Thyroid gland (tissue), 4 donors: ENCODE data around the gene MDFI. TPM values are rescaled to one million over a fixed set of nuclear protein-coding genes. Genes with fewer than 3 reads are reported as not detected.

Source experiments
- DNase-seq, 2 donors: peaks; one replicate each; pipeline ENCODE4 v3.0.0-alpha.2; 2019
- H3K27ac ChIP-seq, 3 donors: fragments of 200-600 bp; sonication (generic); 1 replicate in 2 of 3; 2 replicates in 1 of 3; pipeline ENCODE4 v1.5.1; 2016 to 2019; ENCODE audit warnings: mild to moderate bottlenecking in 1 of 3, moderate library complexity in 1 of 3
- H3K27me3 ChIP-seq: fragments of 200-600 bp; sonication (generic); one replicate; pipeline ENCODE4 v1.5.1; 2019
- H3K36me3 ChIP-seq, 2 donors: fragments of 200-600 bp; sonication (generic); one replicate each; pipeline ENCODE4 v1.5.1; 2016 to 2019
- H3K4me1 ChIP-seq, 2 donors: fragments of 200-600 bp; sonication (generic); one replicate each; pipeline ENCODE4 v1.5.1; 2017 to 2019
- H3K4me3 ChIP-seq, 3 donors: fragments of 200-600 bp; sonication (generic); replicated peaks in 1 of 3; 1 replicate in 2 of 3; 2 replicates in 1 of 3; pipeline ENCODE4 v1.5.1; 2016; ENCODE audit warnings: mild to moderate bottlenecking in 1 of 3
- H3K9me3 ChIP-seq: fragments of 200-600 bp; sonication (generic); one replicate; pipeline ENCODE4 v1.5.1; 2017
- POLR2A ChIP-seq, 2 donors: fragments of 450-650 bp; IDR thresholded peaks; one replicate each; pipeline ENCODE4 v1.6.1; 2017; ENCODE audit warnings: antibody characterized with exemption in 2 of 2, mild to moderate bottlenecking in 2 of 2, moderate library complexity in 1 of 2
- WGBS, 2 donors: methylation state at CpG; one replicate each; pipeline ENCODE4 v1.1.5; 2017; 5-methylcytosine and 5-hydroxymethylcytosine counted together
- intact Hi-C: fragments of 100-400 bp; cut with DNase I; formaldehyde crosslinking; loops from one replicate; pipeline ENCODE4 v1.15.1; 2023
- total RNA-seq, 4 donors: library from RNA; depleted of rRNA; stranded (reverse); fragments of >200 nt; gene quantifications; one replicate each; pipeline ENCODE4 v1.2.3, GENCODE V29; 2016
- TF ChIP-seq, protein P1 (sequence below), 6 experiments: fragments of 200-600 bp in 3 of 6; fragments of 450-650 bp in 3 of 6; sonication (generic) in 3 of 6; IDR thresholded peaks; one replicate each; pipeline ENCODE4 v1.5.1; 2016 to 2019; ENCODE audit warnings: antibody characterized with exemption in 6 of 6, mild to moderate bottlenecking in 2 of 6, inconsistent platforms in 1 of 6, moderate library complexity in 1 of 6

Gene MDFI
- total RNA-seq, 4 donors from 2014 or later, result 2.9 to 9.3 (median 6.5) TPM

DNA sequence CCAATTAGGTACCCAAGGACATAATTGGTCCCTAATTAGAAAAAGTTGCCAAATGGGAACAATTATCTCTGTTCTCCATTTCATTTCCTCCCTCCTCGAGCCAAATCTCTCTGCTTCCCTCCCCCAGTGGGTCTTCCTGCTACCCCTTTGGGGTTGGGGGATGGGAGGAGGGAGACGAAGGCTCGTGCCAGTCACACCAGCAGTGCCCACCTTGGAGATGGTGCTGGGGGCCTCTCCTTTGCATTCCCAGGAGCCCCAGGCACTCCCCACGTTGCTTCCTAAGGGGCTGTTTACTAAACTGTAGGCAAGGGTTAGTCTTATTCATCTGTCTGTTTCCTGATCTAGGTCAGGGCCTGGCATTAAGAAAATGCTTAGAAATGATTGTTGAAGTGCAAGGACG, 33.1 kb downstream of the MDFI start:
- WGBS, 2 donors, result 61 to 71% methylated on average over 5 of the region's 5 CpGs
- no peak for DNase-seq
- Histone ChIP-seq H3K9me3 (no peaks in the 10 kb centered on the region), H3K27me3 (no peaks in the 10 kb centered on the region), H3K36me3 (no peaks in the 10 kb centered on the region), H3K27ac (no peak overlapping the region), H3K4me1 (no peaks in the 10 kb centered on the region), H3K4me3 (no peak overlapping the region)
- intact Hi-C loops, result no loop called here
- no peak for TF ChIP-seq POLR2A (IDR thresholded peaks at IDR 0.05)
- TF ChIP-seq, protein P1, sequence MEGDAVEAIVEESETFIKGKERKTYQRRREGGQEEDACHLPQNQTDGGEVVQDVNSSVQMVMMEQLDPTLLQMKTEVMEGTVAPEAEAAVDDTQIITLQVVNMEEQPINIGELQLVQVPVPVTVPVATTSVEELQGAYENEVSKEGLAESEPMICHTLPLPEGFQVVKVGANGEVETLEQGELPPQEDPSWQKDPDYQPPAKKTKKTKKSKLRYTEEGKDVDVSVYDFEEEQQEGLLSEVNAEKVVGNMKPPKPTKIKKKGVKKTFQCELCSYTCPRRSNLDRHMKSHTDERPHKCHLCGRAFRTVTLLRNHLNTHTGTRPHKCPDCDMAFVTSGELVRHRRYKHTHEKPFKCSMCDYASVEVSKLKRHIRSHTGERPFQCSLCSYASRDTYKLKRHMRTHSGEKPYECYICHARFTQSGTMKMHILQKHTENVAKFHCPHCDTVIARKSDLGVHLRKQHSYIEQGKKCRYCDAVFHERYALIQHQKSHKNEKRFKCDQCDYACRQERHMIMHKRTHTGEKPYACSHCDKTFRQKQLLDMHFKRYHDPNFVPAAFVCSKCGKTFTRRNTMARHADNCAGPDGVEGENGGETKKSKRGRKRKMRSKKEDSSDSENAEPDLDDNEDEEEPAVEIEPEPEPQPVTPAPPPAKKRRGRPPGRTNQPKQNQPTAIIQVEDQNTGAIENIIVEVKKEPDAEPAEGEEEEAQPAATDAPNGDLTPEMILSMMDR (IDR thresholded peaks at IDR 0.05), result no peak

DNA sequence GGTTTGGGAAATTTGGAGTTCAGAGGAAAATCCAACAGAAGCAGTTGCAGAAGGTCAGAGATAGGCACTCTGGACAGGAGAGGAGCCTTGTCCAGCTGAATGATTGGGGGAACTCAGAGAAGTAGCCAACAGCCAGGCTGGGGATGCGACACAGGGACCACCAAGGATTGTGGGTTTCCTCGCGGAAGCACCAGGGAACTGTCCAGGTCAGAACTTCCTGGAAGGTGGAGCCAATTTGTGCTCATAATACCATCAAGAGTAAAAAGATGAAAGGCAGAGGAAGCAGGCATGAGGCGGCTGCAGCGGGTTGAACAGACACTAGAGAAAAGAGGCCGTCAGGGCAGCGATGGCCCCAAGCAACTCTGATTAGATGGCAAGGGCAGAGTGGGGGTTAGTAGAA, 33.7 kb downstream of the MDFI start:
- no peaks in the 10 kb centered on the region for H3K4me1 ChIP-seq
- no peaks in the 10 kb centered on the region for H3K9me3 ChIP-seq
- no peak overlapping the region for H3K27ac ChIP-seq
- intact Hi-C loops, result no loop called here
- TF ChIP-seq POLR2A (IDR thresholded peaks at IDR 0.05), result no peak
- no peaks in the 10 kb centered on the region for H3K27me3 ChIP-seq
- 69 to 86% methylated on average over 7 of the region's 7 CpGs for WGBS, 2 donors
- DNase-seq, result no peak
- no peak overlapping the region for H3K4me3 ChIP-seq
- no peaks in the 10 kb centered on the region for H3K36me3 ChIP-seq

DNA sequence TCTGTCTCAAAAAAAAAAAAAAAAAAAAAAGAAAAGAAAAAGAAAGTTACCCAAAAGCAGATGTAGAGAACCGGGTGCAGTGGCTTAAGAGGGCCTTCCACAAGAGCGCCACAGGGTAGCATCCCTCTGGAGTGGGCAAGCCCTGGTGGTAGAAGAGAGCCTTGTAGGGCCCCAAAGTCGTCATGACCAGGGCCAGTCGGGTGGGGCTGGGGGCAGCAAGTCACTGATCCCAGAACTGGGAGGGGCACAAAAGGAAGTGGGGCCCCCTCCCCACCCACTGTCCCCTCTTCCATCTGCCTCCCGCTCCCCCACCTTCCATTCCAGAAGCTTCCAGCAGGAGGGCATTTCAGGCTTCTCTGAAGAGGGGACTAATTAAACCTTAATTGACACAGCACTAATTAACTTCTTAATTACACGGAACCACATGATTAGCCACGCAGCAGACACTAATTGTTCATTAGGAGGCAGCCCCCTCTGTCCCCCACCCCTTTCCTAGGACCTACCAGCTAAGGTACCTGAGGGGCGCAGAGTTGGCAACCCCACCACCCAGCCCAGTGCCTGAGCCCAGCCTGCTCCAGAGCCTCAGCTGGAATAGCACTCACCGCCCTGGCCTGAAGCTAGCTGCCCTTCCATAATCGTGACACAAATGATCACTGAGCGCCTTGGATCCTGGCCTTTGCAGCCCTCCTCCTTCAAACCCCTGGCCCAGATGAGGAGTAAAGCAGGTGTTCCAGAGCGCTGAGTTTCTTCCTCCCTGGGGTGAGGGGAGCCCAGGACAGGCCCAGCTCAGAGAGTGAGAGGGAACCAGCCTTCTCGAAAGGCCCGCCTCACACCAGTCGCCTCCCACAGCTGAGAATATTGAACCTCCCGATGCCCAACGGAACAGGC, 34.8 kb downstream of the MDFI start:
- Histone ChIP-seq H3K4me3 (no peak overlapping the region), H3K36me3 (no peaks in the 10 kb centered on the region), H3K9me3 (no peaks in the 10 kb centered on the region), H3K27ac (no peak overlapping the region), H3K27me3 (no peaks in the 10 kb centered on the region), H3K4me1 (no peaks in the 10 kb centered on the region)
- 78 to 82% methylated on average over 12 to 17 of the region's 17 CpGs for WGBS, 2 donors
- no peak for DNase-seq
- TF ChIP-seq, protein P1 (IDR thresholded peaks at IDR 0.05), result no peak
- no peak for TF ChIP-seq POLR2A (IDR thresholded peaks at IDR 0.05)
- intact Hi-C loops, result no loop called here

DNA sequence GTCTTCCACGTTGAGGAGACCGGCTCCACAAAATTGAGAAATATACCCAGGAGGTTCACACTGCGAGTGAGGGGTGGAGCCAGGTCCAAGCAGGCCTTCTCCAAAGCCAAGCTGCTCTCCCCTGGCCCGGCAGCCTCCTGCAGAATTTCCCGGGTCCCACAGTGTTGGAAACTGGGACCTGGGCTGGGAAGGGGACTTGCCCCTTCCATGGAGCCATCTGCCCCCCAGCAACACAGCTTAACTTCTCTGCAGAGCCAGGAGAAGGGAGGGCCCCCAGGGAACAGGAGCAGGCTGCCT, 35.4 kb downstream of the MDFI start:
- Histone ChIP-seq H3K4me1 (no peaks in the 10 kb centered on the region), H3K36me3 (no peaks in the 10 kb centered on the region), H3K27ac (no peak overlapping the region), H3K9me3 (no peaks in the 10 kb centered on the region), H3K4me3 (no peak overlapping the region), H3K27me3 (no peaks in the 10 kb centered on the region)
- no peak for DNase-seq
- WGBS, 2 donors, result 58 to 72% methylated on average over 4 to 5 of the region's 5 CpGs
- TF ChIP-seq, protein P1 (IDR thresholded peaks at IDR 0.05), result no peak
- TF ChIP-seq POLR2A (IDR thresholded peaks at IDR 0.05), result no peak
- intact Hi-C loops, result no loop called here

DNA sequence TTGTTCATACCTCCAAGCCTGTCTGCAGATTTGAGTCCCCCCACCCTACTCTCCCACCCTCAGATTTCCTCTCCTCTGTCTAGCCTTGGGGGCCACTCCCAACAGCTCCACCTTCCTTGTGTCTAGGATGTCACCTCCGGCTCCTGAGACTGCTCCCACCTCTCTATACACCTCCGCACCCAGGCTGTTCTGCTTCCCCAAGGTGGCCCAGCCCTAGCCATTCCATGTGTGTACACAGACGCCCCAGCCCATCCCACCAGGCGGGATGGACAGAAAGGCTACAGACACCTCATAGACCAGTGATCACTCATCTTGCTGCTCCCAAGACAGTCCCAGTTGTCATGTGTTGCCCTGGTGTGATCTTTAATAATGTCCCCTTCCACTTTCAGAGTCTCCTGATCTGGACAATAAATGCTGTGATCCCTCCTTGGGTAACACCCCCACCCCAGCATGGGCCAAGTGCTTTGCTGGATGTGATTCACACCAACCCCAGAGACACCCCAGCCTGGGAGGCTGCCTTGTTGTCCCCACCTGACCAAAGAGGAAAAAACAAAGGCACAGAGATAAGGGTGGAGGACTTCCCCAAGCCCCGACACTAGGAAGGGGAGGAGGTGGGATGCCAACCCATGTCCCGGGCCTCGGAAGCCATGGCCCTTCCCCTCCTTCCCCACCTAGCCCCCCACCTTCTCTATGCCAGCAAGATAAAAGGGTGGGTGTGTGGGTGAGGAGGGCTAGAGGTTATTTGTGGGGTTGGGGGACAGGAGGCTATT, 36.1 kb downstream of the MDFI start:
- Histone ChIP-seq H3K27ac (no peak overlapping the region), H3K36me3 (no peaks in the 10 kb centered on the region), H3K4me1 (no peaks in the 10 kb centered on the region), H3K4me3 (no peak overlapping the region), H3K27me3 (no peaks in the 10 kb centered on the region), H3K9me3 (no peaks in the 10 kb centered on the region)
- intact Hi-C loops, result no loop called here
- WGBS, 2 donors, result 86 to 92% methylated on average over 7 of the region's 7 CpGs
- TF ChIP-seq, protein P1 (IDR thresholded peaks at IDR 0.05), result no peak
- TF ChIP-seq POLR2A (IDR thresholded peaks at IDR 0.05), result no peak
- DNase-seq, result no peak
